ENCODE results near the gene NKAIN2. TPM values are rescaled to one million over a fixed set of nuclear protein-coding genes. Genes with fewer than 3 reads are reported as not detected.

The NKAIN2 gene
- total RNA-seq, 4 donors from 2014 or later, result 0.11 to 1.0 (median 0.94) TPM; not detected in 1

GRCh38 chr6:124791156-124791555 lies 987.5 kb downstream of the NKAIN2 start:
- H3K9me3 ChIP-seq, result no peaks in the 10 kb centered on the region
- no peak overlapping the region for H3K27ac ChIP-seq
- no peak for TF ChIP-seq POLR2A (IDR thresholded peaks at IDR 0.05)
- no peak for TF ChIP-seq CTCF (IDR thresholded peaks at IDR 0.05)
- no peaks in the 10 kb centered on the region for H3K27me3 ChIP-seq
- H3K4me3 ChIP-seq (replicated peaks in 1 of 3), result no peak overlapping the region
- 89 to 93% methylated on average over 2 of the region's 2 CpGs for WGBS, 2 donors
- intact Hi-C loops (cut with DNase I), result no loop called here
- H3K36me3 ChIP-seq, result no peaks in the 10 kb centered on the region
- H3K4me1 ChIP-seq, result no peaks in the 10 kb centered on the region
- no peak for DNase-seq

GRCh38 chr6:124792386-124792785 lies 988.7 kb downstream of the NKAIN2 start:
- Histone ChIP-seq H3K27me3 (no peaks in the 10 kb centered on the region), H3K27ac (no peak overlapping the region), H3K4me3 (replicated peaks in 1 of 3) (no peak overlapping the region), H3K36me3 (no peaks in the 10 kb centered on the region), H3K4me1 (no peaks in the 10 kb centered on the region), H3K9me3 (no peaks in the 10 kb centered on the region)
- WGBS, 2 donors, result 83 to 89% methylated on average over 2 of the region's 2 CpGs
- TF ChIP-seq POLR2A (IDR thresholded peaks at IDR 0.05) (no peak), CTCF (IDR thresholded peaks at IDR 0.05) (no peak)
- intact Hi-C loops (cut with DNase I), result no loop called here
- no peak for DNase-seq

- no peak for DNase-seq
- H3K27ac ChIP-seq, result no peak overlapping the region
- no peaks in the 10 kb centered on the region for H3K4me1 ChIP-seq
- intact Hi-C loops (cut with DNase I), result no loop called here
- no peaks in the 10 kb centered on the region for H3K9me3 ChIP-seq
- H3K27me3 ChIP-seq, result no peaks in the 10 kb centered on the region
- TF ChIP-seq CTCF (IDR thresholded peaks at IDR 0.05) (no peak), POLR2A (IDR thresholded peaks at IDR 0.05) (no peak)
- no peak overlapping the region for H3K4me3 ChIP-seq (replicated peaks in 1 of 3)
- H3K36me3 ChIP-seq, result no peaks in the 10 kb centered on the region
These were observed 989.7 kb downstream of the NKAIN2 start for GRCh38 chr6:124793398-124793797.

GRCh38 chr6:124795643-124796463 lies 992.2 kb downstream of the NKAIN2 start:
- Histone ChIP-seq H3K4me3 (replicated peaks in 1 of 3) (no peak overlapping the region), H3K9me3 (no peaks in the 10 kb centered on the region), H3K27ac (no peak overlapping the region), H3K27me3 (no peaks in the 10 kb centered on the region), H3K36me3 (no peaks in the 10 kb centered on the region), H3K4me1 (no peaks in the 10 kb centered on the region)
- DNase-seq, result peak; percentile 22 to 40
- 93 to 97% methylated on average over 4 of the region's 4 CpGs for WGBS, 2 donors
- intact Hi-C loops (cut with DNase I), result no loop called here
- peak in 4 of 6 experiments; percentile 34 to 61 (median 50) for TF ChIP-seq CTCF (IDR thresholded peaks at IDR 0.05)
- no peak for TF ChIP-seq POLR2A (IDR thresholded peaks at IDR 0.05)

- Histone ChIP-seq H3K4me3 (replicated peaks in 1 of 3) (no peak overlapping the region), H3K27ac (no peak overlapping the region), H3K4me1 (no peaks in the 10 kb centered on the region), H3K27me3 (no peaks in the 10 kb centered on the region), H3K9me3 (no peaks in the 10 kb centered on the region), H3K36me3 (no peaks in the 10 kb centered on the region)
- TF ChIP-seq POLR2A (IDR thresholded peaks at IDR 0.05) (no peak), CTCF (IDR thresholded peaks at IDR 0.05) (no peak)
- 82 to 97% methylated on average over 3 to 4 of the region's 4 CpGs for WGBS, 2 donors
- intact Hi-C loops (cut with DNase I), result no loop called here
- no peak for DNase-seq
These were observed 992.9 kb downstream of the NKAIN2 start for GRCh38 chr6:124796464-124796970.

Measured in thyroid gland (tissue), 4 donors.